K562 (cell line): ENCODE data around the gene NDUFA7. TPM values are rescaled to one million over a fixed set of nuclear protein-coding genes. Genes with fewer than 3 reads are reported as not detected.
"Not testable (repeated sequence)": the region's sequence is repeated elsewhere in the genome, so short reads cannot be mapped to it uniquely, and the experiment has no call there.

Experiments used
- ATAC-seq: fragments of 200-7000 bp; cut with Tn5 transposase; 3 replicates; pipeline ENCODE4 v1.9.1; 2020; ENCODE audit warnings: moderate library complexity
- BruUV-seq: library from RNA; stranded (reverse); fragments of 400-500 nt; replicated peaks from 2 replicates; lab custom pipeline; 2021; lab: Mats Ljungman, UMichigan
- CTCF ChIA-PET: fragments of 300-600 bp; formaldehyde crosslinking; extraction: SDS; loops from one replicate; lab custom pipeline; 2021; ENCODE audit warnings: low intra/inter-chr PET ratio; lab: Yijun Ruan, JAX
- POLR2A ChIA-PET: fragments of 300-600, 350-650 bp; sonication (Branson Sonifier 250); formaldehyde crosslinking; extraction: SDS; loops from one replicate; lab custom pipeline; 2021; ENCODE audit warnings: antibody characterized with exemption, inconsistent platforms; lab: Yijun Ruan, JAX
- DNase-seq, 4 experiments: peaks; one replicate each; pipeline versions ENCODE4 v3.0.0 to v3.0.0-alpha.2; 2011 to 2018; ENCODE audit warnings: low spot score in 3 of 4, mixed read lengths in 3 of 4; ENCODE audit errors: extremely low read depth in 1 of 4
- FAIRE-seq: peaks from 2 replicates; lab custom pipeline; 2011; peaks lifted over from hg19 to GRCh38; lab: Jason Lieb, UNC
- H2AFZ ChIP-seq: 2 replicates; pipeline ENCODE4 v1.6.0; 2011; ENCODE audit warnings: low read depth, low read length, control low read depth, inconsistent platforms
- H3K27ac ChIP-seq: fragments of 200-600 bp; 3 replicates; pipeline ENCODE4 v1.8.0; 2011; ENCODE audit warnings: low read depth, mild to moderate bottlenecking, control low read depth, inconsistent platforms, low read length, moderate library complexity, mixed read lengths; ENCODE audit errors: extremely low read depth
- H3K27me3 ChIP-seq, 2 experiments: fragments of 300-600 bp in 1 of 2; 2 replicates in 1 of 2; 3 replicates in 1 of 2; pipeline versions ENCODE4 v1.6.0 to v1.8.0; 2011; ENCODE audit warnings: inconsistent platforms in 2 of 2, low read length in 2 of 2, mild to moderate bottlenecking in 1 of 2, mixed read lengths in 1 of 2, moderate library complexity in 1 of 2; ENCODE audit not compliant: control insufficient read depth in 2 of 2, insufficient read depth in 2 of 2
- H3K36me3 ChIP-seq: fragments of 300-600 bp; 3 replicates; pipeline ENCODE4 v1.8.0; 2011; ENCODE audit warnings: mild to moderate bottlenecking, low read length, inconsistent platforms; ENCODE audit not compliant: control insufficient read depth, insufficient read depth
- H3K4me1 ChIP-seq, 2 experiments: fragments of 200-600 bp in 1 of 2; replicated peaks in 1 of 2; 2 replicates in 1 of 2; 3 replicates in 1 of 2; pipeline versions ENCODE4 v1.5.1 to v1.8.0; 2011; ENCODE audit warnings: inconsistent platforms in 2 of 2, low read length in 2 of 2, mild to moderate bottlenecking in 1 of 2, mixed read lengths in 1 of 2, moderate library complexity in 1 of 2; ENCODE audit not compliant: control insufficient read depth in 2 of 2, insufficient read depth in 2 of 2
- H3K4me2 ChIP-seq: 2 replicates; pipeline ENCODE4 v1.6.1; 2011; ENCODE audit warnings: low read length, control low read depth, inconsistent platforms, mixed read lengths; ENCODE audit not compliant: insufficient read depth
- H3K4me3 ChIP-seq: fragments of 200-600 bp; sonication (generic), shearing (Covaris generic); 2 replicates; pipeline ENCODE4 v1.5.1; 2016; ENCODE audit warnings: control low read depth, inconsistent platforms
- H3K79me2 ChIP-seq: fragments of 200-600 bp; 3 replicates; pipeline ENCODE4 v1.8.0; 2011; ENCODE audit warnings: low read length, inconsistent platforms; ENCODE audit not compliant: control insufficient read depth, insufficient read depth
- H3K9ac ChIP-seq, 2 experiments: 2 replicates each; pipeline versions ENCODE4 v1.6.0 to v1.6.1; 2011; ENCODE audit warnings: low read depth in 2 of 2, low read length in 2 of 2, control low read depth in 1 of 2, inconsistent platforms in 1 of 2, mild to moderate bottlenecking in 1 of 2, mixed read lengths in 1 of 2; ENCODE audit not compliant: insufficient read depth in 1 of 2
- H3K9me1 ChIP-seq: one replicate; pipeline ENCODE4 v1.6.0; 2011; ENCODE audit warnings: inconsistent platforms, mild to moderate bottlenecking, low read length, moderate library complexity; ENCODE audit not compliant: control insufficient read depth, insufficient read depth
- H3K9me3 ChIP-seq: replicated peaks from 2 replicates; pipeline ENCODE4 v1.5.1; 2011; ENCODE audit warnings: low read depth, low read length, inconsistent platforms; ENCODE audit not compliant: control insufficient read depth, insufficient read depth
- H4K20me1 ChIP-seq: replicated peaks from 2 replicates; pipeline ENCODE4 v1.6.1; 2011; ENCODE audit warnings: low read length, inconsistent platforms, mixed read lengths; ENCODE audit not compliant: control insufficient read depth, insufficient read depth
- CBX1 ChIP-seq: sonication (generic); IDR thresholded peaks from 2 replicates; pipeline ENCODE4 v1.6.1; 2016; ENCODE audit warnings: antibody characterized with exemption, low read depth, mild to moderate bottlenecking
- EP300 ChIP-seq: IDR thresholded peaks from 2 replicates; pipeline ENCODE4 v1.6.1; 2012; ENCODE audit warnings: low read length, improper control_type of control experiment
- ZNF436 ChIP-seq: fragments of 250-450, 450-650 bp; sonication (Bioruptor Pico); formaldehyde crosslinking; IDR thresholded peaks from 2 replicates; pipeline ENCODE4 v1.7.0; 2020; ENCODE audit warnings: mild to moderate bottlenecking
- ZNF780A ChIP-seq: fragments of 250-450 bp; sonication (Bioruptor Pico); IDR thresholded peaks from 2 replicates; pipeline ENCODE4 v1.5.0; 2021; ENCODE audit warnings: mild to moderate bottlenecking
- WGBS: fragments of 100-300 bp; shearing (Covaris generic); methylation state at CpG from one replicate; pipeline ENCODE4 v1.1.6; 2016; ENCODE audit warnings: low coverage, mixed read lengths; ENCODE audit not compliant: insufficient coverage; ENCODE audit errors: missing lambda C conversion rate; 5-methylcytosine and 5-hydroxymethylcytosine counted together
- in situ Hi-C: fragments of 300-500 bp; cut with MboI; formaldehyde crosslinking; loops from 4 replicates; pipeline ENCODE4 v1.15.0; 2018; ENCODE audit warnings: inconsistent platforms, mixed read lengths
- intact Hi-C: fragments of 100-400 bp; cut with micrococcal nuclease; formaldehyde crosslinking; loops from 2 replicates; pipeline ENCODE4 v1.14.2; 2022
- polyA plus RNA-seq, 8 experiments: library from polyadenylated mRNA; depleted of rRNA in 4 of 8; stranded (reverse) in 5 of 8; unstranded in 3 of 8; fragments of >200 nt; fragmentation: Nextera tagmentation in 2 of 8; fragmentation: Illumina TruSeq in 1 of 8; extraction: Ambion mirVana in 2 of 8; extraction: Trizol in 1 of 8; gene quantifications; 2 replicates each; pipeline versions ENCODE4 v1.2.1 to v1.2.3, GENCODE V29; 2011 to 2014; ENCODE audit warnings: inconsistent platforms in 1 of 8, missing spikeins in 1 of 8
- total RNA-seq, 7 experiments: library from RNA; depleted of rRNA in 6 of 7; stranded (reverse); fragments of >200 nt in 6 of 7; fragmentation: Illumina TruSeq in 2 of 7; extraction: Trizol in 2 of 7; gene quantifications; 2 replicates each; pipeline versions ENCODE4 v1.2.1 to v1.2.3, GENCODE V29; 2011 to 2021; ENCODE audit warnings: low replicate concordance in 1 of 7

Gene NDUFA7
- total and polyA plus RNA-seq, 9 of the 15 experiments (the other 6 are each of a cell fraction or from before 2014, with no cell fraction given) = 70.8 to 348 (median 142) TPM

- no peak for TF ChIP-seq ZNF436
- TF ChIP-seq CBX1 = no peak
- TF ChIP-seq ZNF780A (CRISPR knock-in tag) = no peak
- TF ChIP-seq EP300 = no peak
Measured at GRCh38 chr19:8342316-8342683, 21.1 kb upstream of the NDUFA7 start (continued).

DNA sequence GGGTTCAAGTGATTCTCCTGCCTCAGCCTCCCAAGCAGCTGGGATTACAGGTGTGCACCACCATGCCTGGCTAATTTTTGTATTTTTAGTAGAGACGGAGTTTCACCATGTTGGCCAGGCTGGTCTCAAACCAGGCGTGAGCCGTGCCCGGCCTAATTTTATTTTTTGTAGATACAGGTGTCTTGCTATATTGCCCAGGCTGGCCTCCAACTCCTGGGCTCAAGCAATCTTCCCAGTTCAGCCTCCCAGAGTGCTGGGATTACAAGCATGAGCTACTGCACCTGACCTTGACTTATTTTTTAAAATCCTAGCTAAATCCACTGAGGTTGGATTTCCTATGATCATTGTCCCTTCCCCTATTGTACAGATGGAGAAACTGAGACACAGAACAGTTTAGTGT, 20.3 kb upstream of the NDUFA7 start:
- H3K9ac ChIP-seq, H3K9me1 ChIP-seq, H2AFZ ChIP-seq, FAIRE-seq, DNase-seq, intact Hi-C loops, H3K36me3 ChIP-seq, H3K9me3 ChIP-seq, in situ Hi-C loops, H3K27ac ChIP-seq, H3K79me2 ChIP-seq, CTCF ChIA-PET, BruUV-seq, ATAC-seq, H3K4me2 ChIP-seq, H4K20me1 ChIP-seq, H3K27me3 ChIP-seq, H3K4me3 ChIP-seq: not testable (repeated sequence)
- H3K4me1 ChIP-seq = peaks cover 0 to 25% of the 10 kb centered on the region in 2 experiments; a peak in 3 of 5 replicates
- WGBS = 82% methylated on average over 4 of the region's 4 CpGs
- POLR2A ChIA-PET = interaction anchor here (0.6 to 2.0 kb wide), 6 partner anchors 14 to 172 kb away, joined by 3 to 14 read pairs (median 4); partner anchors contain the start of gene ZNF414
